HEK293T (cell line): ENCODE data around the gene APP.

Experiments
- BHLHE40 ChIP-seq: fragments of 450-650 bp; IDR thresholded peaks from 2 replicates; pipeline ENCODE4 v1.6.1; 2016; ENCODE audit warnings: mild to moderate bottlenecking, moderate library complexity, borderline replicate concordance
- CTBP1 ChIP-seq: fragments of 450-650 bp; IDR thresholded peaks from 2 replicates; pipeline ENCODE4 v1.6.1; 2016; ENCODE audit warnings: borderline replicate concordance
- ELF4 ChIP-seq: fragments of 450-650 bp; IDR thresholded peaks from 2 replicates; pipeline ENCODE4 v1.6.1; 2017; ENCODE audit warnings: antibody characterized with exemption
- FOXA1 ChIP-seq: fragments of 450-650 bp; IDR thresholded peaks from 2 replicates; pipeline ENCODE4 v1.6.1; 2016; ENCODE audit warnings: mild to moderate bottlenecking
- FOXK2 ChIP-seq: fragments of 450-650 bp; IDR thresholded peaks from 2 replicates; pipeline ENCODE4 v1.6.1; 2016; ENCODE audit warnings: mild to moderate bottlenecking
- SP1 ChIP-seq: fragments of 450-650 bp; IDR thresholded peaks from 2 replicates; pipeline ENCODE4 v1.6.1; 2017
- SUZ12 ChIP-seq: fragments of 450-650 bp; IDR thresholded peaks from 2 replicates; pipeline ENCODE4 v1.6.1; 2016; ENCODE audit warnings: mild to moderate bottlenecking
- ZNF384 ChIP-seq: fragments of 450-650 bp; IDR thresholded peaks from 2 replicates; pipeline ENCODE4 v1.6.1; 2016

DNA sequence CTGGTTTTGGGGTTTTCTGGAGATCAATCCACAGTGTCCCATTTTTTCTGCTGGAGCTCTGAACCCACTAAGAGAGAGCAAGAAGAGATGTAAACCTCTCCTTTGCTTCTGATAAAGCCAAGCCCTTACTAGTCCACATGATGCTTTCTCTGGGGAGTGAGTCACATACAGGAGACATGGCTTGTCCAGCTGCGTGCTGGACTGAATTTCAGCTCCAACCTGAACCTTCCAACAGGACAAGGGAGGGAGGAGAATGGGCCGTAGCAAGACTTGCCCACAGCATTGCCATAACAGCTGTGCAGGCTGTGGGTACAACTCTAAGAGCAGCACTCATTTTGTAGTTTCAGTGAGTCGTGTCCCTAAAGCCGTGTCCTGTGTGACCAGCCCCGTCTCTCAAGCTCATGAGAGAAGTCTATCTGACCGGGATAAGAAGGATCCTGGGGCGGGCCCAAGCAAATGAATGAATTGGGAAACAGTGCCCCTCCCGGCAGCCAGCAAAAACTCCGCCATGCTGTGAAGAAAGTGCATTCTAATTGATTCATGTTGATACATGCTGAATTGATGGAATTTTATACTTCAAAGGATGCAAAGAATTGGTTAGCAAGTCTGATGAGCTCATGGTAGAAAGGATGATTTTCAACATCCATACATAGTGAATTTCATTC is 240.6 kb downstream of the APP start:
- TF ChIP-seq SP1 (no peak), ZNF384 (no peak), CTBP1 (no peak), SUZ12 (no peak), FOXK2 (no peak), FOXA1 (no peak), ELF4 (no peak), BHLHE40 (no peak)
